IPS-15b (cell line): ENCODE results near the gene PCDHA11.
"Not testable (repeated sequence)": the region's sequence is repeated elsewhere in the genome, so short reads cannot be mapped to it uniquely, and the experiment has no call there.

Experiments used
- H3K27me3 ChIP-seq: one replicate; pipeline ENCODE4 v1.6.1; 2013; ENCODE audit warnings: low read length; ENCODE audit not compliant: control insufficient read depth, insufficient read depth
- H3K36me3 ChIP-seq: one replicate; pipeline ENCODE4 v1.6.1; 2013; ENCODE audit warnings: low read length; ENCODE audit not compliant: control insufficient read depth, insufficient read depth
- H3K4me1 ChIP-seq: one replicate; pipeline ENCODE4 v1.6.1; 2013; ENCODE audit warnings: mild to moderate bottlenecking, low read length; ENCODE audit not compliant: control insufficient read depth, insufficient read depth
- H3K4me3 ChIP-seq: one replicate; pipeline ENCODE4 v1.5.1; 2013; ENCODE audit warnings: low read depth, low read length
- H3K9ac ChIP-seq: one replicate; pipeline ENCODE4 v1.6.1; 2013; ENCODE audit warnings: low read depth, mild to moderate bottlenecking, low read length
- H3K9me3 ChIP-seq: one replicate; pipeline ENCODE4 v1.6.1; 2013; ENCODE audit warnings: mild to moderate bottlenecking, low read length; ENCODE audit not compliant: control insufficient read depth, insufficient read depth

The PCDHA11 gene, protein sequence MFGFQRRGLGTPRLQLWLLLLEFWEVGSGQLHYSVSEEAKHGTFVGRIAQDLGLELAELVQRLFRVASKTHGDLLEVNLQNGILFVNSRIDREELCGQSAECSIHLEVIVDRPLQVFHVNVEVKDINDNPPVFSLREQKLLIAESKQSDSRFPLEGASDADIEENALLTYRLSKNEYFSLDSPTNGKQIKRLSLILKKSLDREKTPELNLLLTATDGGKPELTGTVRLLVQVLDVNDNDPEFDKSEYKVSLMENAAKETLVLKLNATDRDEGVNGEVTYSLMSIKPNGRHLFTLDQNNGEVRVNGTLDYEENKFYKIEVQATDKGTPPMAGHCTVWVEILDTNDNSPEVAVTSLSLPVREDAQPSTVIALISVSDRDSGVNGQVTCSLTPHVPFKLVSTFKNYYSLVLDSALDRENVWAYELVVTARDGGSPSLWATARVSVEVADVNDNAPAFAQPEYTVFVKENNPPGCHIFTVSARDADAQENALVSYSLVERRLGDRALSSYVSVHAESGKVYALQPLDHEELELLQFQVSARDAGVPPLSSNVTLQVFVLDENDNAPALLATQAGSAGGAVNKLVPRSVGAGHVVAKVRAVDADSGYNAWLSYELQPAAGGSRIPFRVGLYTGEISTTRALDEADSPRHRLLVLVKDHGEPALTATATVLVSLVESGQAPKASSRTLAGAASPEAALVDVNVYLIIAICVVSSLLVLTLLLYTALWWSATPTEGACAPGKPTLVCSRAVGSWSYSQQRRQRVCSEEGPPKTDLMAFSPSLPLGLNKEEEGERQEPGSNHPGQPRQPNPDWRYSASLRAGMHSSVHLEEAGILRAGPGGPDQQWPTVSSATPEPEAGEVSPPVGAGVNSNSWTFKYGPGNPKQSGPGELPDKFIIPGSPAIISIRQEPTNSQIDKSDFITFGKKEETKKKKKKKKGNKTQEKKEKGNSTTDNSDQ

DNA sequence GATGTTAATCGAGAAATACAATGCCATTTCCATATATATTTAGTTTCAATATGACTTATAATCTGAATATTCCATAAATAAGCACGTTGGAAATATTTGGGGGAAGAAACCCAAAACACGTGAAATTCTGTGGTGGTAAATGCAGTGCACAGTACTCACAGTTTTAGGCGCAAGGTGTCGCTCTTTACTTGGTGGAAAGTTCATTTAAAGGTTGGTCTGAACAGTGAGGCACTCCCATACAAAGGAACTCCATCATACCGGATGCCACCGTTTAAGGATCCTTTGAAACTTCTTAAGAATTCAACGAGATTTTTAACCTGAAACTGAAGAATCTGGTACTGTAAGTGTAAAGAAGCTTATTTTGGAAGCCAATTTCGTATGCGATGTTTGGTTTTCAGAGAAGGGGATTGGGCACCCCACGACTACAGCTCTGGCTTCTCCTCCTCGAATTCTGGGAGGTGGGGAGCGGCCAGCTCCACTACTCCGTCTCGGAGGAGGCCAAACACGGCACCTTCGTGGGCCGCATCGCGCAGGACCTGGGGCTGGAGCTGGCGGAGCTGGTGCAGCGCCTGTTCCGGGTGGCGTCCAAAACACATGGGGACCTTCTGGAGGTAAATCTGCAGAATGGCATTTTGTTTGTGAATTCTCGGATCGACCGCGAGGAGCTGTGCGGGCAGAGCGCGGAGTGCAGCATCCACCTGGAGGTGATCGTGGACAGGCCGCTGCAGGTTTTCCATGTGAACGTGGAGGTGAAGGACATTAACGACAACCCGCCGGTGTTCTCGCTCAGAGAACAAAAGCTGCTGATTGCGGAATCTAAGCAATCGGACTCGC, at the start of gene PCDHA11:
TSS of gene PCDHA11 (plus strand) at position 237 of the 834 bp plus-strand sequence. CDS start at position 384, 147 bp downstream.
- peak within 1 kb of the TSS; percentile 45 for H3K4me3 ChIP-seq

DNA sequence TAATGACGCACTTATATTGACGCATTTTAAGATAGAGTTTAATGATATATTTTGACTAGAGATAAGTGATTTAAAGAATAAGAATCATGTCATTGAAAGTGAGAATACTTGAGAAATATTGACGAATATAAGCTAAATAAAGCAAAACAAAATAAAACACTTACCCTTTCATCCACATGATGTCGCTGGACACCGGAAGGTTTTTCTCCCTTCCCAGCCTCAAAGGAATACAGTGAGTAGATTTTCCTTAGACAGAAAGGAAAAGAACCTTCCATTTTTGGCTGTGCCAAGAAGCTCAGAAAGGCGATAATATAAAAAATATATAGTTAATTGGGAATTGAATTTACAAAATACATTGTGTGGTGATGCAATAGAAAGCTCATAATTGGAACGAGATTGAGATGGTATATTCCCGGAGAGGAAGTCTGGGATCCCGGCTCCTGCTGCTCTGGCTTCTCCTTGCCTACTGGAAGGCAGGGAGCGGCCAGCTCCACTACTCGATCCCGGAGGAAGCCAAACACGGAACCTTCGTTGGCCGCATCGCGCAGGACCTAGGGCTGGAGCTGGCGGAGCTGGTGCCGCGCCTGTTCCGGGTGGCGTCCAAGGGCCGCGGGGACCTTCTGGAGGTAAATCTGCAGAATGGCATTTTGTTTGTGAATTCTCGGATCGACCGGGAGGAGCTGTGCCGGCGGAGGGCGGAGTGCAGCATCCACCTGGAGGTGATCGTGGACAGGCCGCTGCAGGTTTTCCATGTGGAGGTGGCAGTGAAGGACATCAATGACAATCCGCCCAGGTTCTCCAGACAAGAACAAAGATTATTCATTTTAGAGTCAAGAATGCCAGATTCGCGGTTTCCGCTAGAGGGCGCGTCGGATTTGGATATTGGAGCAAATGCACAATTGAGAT, 47.1 kb upstream of the PCDHA11 start, which contains the start of gene PCDHA5:
TSS of gene PCDHA5 (plus strand) at position 239 of the 906 bp plus-strand sequence.
- Histone ChIP-seq H3K4me3 (no peak within 1 kb of the TSS), H3K4me1 (no peaks in the 10 kb centered on the region), H3K9ac (no peak within 1 kb of the TSS), H3K36me3 (no peaks in the 10 kb centered on the region), H3K9me3 (no peaks in the 10 kb centered on the region), H3K27me3 (no peaks in the 10 kb centered on the region)

More for the DNA sequence above, at the start of gene PCDHA11:
- H3K36me3 ChIP-seq, result no peaks in the 10 kb centered on the region
- no peaks in the 10 kb centered on the region for H3K4me1 ChIP-seq
- peak within 1 kb of the TSS; percentile 0 for H3K9ac ChIP-seq
- H3K27me3 ChIP-seq, result no peaks in the 10 kb centered on the region
- no peaks in the 10 kb centered on the region for H3K9me3 ChIP-seq

DNA sequence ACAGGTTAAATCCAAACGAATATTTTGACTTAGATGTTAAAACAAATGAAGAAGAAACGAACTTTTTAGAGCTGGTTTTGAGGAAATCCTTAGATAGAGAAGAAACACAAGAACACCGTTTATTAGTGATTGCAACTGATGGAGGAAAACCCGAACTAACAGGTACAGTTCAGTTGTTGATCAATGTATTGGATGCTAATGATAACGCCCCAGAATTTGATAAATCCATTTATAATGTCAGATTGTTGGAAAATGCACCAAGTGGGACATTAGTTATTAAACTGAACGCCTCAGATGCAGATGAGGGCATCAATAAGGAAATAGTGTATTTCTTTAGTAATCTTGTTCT, 46.5 kb upstream of the PCDHA11 start:
- H3K36me3 ChIP-seq, result no peaks in the 10 kb centered on the region
- no peaks in the 10 kb centered on the region for H3K9me3 ChIP-seq
- H3K9ac ChIP-seq, result no peak overlapping the region
- no peaks in the 10 kb centered on the region for H3K4me1 ChIP-seq
- H3K27me3 ChIP-seq, result no peaks in the 10 kb centered on the region
- no peak overlapping the region for H3K4me3 ChIP-seq

DNA sequence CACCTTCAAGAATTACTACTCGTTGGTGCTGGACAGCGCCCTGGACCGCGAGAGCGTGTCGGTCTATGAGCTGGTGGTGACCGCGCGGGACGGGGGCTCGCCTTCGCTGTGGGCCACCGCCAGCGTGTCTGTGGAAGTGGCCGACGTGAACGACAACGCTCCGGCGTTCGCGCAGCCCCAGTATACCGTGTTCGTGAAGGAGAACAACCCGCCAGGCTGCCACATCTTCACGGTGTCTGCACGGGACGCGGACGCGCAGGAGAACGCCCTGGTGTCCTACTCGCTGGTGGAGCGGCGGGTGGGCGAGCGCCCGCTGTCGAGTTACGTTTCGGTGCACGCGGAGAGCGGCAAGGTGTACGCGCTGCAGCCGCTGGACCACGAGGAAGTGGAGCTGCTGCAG, 45.8 kb upstream of the PCDHA11 start:
- H3K36me3 ChIP-seq, H3K4me3 ChIP-seq, H3K9me3 ChIP-seq, H3K9ac ChIP-seq, H3K4me1 ChIP-seq, H3K27me3 ChIP-seq: not testable (repeated sequence)

DNA sequence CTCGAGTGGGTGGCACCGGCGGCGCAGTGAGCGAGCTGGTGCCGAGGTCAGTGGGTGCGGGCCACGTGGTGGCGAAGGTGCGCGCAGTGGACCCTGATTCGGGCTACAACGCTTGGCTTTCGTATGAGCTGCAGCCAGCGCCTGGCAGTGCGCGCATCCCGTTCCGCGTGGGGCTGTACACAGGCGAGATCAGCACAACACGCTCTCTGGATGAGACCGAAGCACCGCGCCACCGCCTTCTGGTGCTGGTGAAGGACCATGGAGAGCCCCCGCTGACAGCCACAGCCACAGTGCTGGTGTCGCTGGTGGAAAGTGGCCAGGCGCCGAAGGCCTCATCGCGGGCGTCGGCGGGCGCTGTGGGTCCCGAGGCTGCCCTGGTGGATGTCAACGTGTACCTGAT, 45.3 kb upstream of the PCDHA11 start:
- no peak overlapping the region for H3K9ac ChIP-seq
- no peak overlapping the region for H3K4me3 ChIP-seq
- no peaks in the 10 kb centered on the region for H3K4me1 ChIP-seq
- H3K9me3 ChIP-seq, result no peaks in the 10 kb centered on the region
- H3K36me3 ChIP-seq, result no peaks in the 10 kb centered on the region
- H3K27me3 ChIP-seq, result no peaks in the 10 kb centered on the region

DNA sequence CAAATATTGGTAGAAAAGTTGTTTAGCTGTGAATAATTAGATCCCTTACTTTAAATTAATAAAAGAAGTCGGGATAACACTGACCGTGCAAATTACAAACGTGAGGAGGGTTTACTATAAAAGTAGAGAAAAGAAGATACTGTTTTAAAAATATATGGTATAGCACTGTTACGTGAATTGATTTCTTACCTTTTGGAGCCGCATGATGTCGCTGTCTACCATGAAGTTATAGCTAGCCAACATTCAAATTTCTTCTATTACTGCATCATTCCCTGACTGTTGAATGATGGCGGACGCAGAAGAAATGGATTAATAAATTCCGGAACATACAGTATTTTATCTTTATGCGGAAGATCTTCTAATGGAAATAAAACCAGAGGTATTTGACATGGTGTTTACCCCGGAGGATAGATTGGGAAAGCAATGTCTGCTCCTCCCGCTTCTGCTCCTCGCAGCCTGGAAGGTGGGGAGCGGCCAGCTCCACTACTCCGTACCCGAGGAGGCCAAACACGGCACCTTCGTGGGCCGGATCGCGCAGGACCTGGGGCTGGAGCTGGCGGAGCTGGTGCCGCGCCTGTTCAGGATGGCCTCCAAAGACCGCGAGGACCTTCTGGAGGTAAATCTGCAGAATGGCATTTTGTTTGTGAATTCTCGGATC, 40.9 kb upstream of the PCDHA11 start, which contains the start of gene PCDHA6:
TSS of gene PCDHA6 (plus strand) at position 257 of the 658 bp plus-strand sequence. CDS start at position 389, 132 bp downstream.
- peaks cover 4% of the 10 kb centered on the region for H3K36me3 ChIP-seq
- no peak within 1 kb of the TSS for H3K4me3 ChIP-seq
- H3K9ac ChIP-seq, result no peak within 1 kb of the TSS
- H3K27me3 ChIP-seq, result no peaks in the 10 kb centered on the region
- no peaks in the 10 kb centered on the region for H3K9me3 ChIP-seq
- no peaks in the 10 kb centered on the region for H3K4me1 ChIP-seq

DNA sequence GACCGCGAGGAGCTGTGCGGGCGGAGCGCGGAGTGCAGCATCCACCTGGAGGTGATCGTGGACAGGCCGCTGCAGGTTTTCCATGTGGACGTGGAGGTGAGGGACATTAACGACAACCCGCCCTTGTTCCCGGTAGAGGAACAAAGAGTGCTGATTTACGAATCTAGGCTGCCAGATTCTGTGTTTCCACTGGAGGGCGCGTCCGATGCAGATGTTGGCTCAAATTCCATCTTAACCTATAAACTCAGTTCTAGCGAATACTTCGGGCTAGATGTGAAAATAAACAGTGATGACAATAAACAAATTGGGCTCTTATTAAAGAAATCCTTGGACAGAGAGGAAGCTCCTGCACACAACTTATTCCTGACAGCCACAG, 40.4 kb upstream of the PCDHA11 start:
- Histone ChIP-seq H3K4me3 (no peak overlapping the region), H3K4me1 (no peaks in the 10 kb centered on the region), H3K9me3 (no peaks in the 10 kb centered on the region), H3K27me3 (no peaks in the 10 kb centered on the region), H3K36me3 (peaks cover 4% of the 10 kb centered on the region), H3K9ac (no peak overlapping the region)

DNA sequence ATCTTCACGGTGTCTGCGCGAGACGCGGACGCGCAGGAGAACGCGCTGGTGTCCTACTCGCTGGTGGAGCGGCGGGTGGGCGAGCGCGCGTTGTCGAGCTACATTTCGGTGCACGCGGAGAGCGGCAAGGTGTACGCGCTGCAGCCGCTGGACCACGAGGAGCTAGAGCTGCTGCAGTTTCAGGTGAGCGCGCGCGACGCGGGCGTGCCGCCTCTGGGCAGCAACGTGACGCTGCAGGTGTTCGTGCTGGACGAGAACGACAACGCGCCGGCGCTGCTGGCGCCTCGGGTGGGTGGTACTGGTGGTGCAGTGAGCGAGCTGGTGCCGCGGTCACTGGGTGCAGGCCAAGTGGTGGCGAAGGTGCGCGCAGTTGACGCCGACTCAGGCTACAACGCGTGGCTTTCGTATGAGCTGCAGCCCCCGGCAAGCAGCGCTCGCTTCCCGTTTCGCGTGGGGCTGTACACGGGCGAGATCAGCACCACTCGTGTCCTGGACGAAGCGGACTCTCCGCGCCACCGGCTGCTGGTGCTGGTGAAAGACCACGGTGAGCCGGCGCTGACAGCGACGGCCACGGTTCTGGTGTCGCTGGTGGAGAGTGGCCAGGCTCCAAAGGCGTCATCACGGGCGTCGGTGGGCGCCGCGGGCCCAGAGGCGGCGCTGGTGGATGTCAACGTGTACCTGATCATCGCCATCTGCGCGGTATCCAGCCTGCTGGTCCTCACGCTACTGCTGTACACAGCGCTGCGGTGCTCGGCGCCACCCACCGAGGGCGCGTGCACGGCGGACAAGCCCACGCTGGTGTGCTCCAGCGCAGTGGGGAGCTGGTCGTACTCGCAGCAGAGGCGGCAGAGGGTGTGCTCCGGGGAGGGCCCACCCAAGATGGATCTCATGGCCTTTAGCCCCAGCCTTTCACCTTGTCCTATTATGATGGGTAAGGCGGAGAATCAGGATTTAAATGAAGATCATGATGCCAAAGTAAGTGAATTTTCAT, 39.0 kb upstream of the PCDHA11 start:
- not testable (repeated sequence) for H3K9me3 ChIP-seq, H3K27me3 ChIP-seq, H3K9ac ChIP-seq, H3K36me3 ChIP-seq, H3K4me3 ChIP-seq, H3K4me1 ChIP-seq

DNA sequence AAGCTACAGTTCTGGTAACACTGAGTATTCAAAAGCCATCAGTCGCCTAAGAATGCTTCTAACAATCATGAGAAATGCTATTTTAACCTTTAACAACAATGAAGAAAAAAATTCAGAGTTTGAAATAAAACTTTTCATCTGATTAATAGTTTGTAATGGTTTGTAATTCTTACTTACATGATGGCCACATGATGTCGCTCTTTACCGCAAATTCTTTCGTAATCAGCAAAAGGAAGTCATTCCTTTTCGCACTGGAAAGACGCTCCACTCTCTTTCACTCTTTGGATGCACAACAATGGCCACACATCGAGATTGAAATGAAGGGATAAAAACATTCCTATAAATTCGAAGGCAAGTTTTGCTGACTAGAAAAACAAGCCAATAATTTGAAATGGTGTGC, 34.8 kb upstream of the PCDHA11 start, which contains the start of gene PCDHA7:
TSS of gene PCDHA7 (plus strand) at position 277 of the 400 bp plus-strand sequence. CDS start at position 392, 115 bp downstream.
- peak within 1 kb of the TSS; percentile 32 for H3K4me3 ChIP-seq
- no peaks in the 10 kb centered on the region for H3K4me1 ChIP-seq
- H3K9me3 ChIP-seq, result no peaks in the 10 kb centered on the region
- peaks cover 4% of the 10 kb centered on the region for H3K36me3 ChIP-seq
- no peaks in the 10 kb centered on the region for H3K27me3 ChIP-seq
- no peak within 1 kb of the TSS for H3K9ac ChIP-seq
